Hepatic stellate cell (primary cell): Measurements from ENCODE around the gene LTBP2.

ENCODE experiments used
- DNase-seq: peaks from one replicate; pipeline ENCODE4 v3.0.0; 2011; ENCODE audit warnings: low spot score

The LTBP2 gene

DNA sequence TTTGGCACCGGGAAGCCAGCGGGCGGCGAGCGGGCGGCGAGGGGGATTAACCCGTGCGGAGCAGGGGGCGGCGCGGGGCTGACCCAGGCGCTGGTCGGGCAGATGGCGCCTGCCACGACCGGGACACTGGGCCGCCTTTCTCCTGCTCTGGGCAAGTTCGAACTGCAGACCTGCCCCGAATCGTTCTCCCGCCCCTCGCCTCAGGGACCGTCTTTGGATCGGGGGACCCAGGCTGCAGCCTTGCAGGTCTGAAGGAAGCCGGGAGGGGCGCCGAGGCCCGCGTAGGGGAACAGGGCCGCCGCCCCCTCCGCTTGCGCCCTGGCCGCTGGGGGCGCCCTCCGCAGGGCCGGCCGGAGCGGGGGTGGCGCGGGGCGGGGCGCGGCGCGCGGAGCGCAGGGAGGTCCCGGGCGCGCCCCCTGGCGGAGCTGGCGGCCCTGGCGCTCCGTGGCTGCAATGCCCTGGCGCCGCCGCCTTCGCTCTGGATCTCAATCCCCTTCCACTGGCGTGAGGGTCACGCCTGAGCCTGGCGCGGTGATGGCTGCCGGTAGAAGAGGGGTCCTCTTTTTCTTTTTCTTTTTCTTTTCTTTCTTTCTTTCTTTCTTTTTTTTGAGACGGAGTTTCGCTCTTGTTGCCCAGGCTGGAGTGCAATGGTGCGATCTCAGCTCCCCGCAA is 449 bp upstream of the LTBP2 start:
- peak; percentile 78 for DNase-seq

DNA sequence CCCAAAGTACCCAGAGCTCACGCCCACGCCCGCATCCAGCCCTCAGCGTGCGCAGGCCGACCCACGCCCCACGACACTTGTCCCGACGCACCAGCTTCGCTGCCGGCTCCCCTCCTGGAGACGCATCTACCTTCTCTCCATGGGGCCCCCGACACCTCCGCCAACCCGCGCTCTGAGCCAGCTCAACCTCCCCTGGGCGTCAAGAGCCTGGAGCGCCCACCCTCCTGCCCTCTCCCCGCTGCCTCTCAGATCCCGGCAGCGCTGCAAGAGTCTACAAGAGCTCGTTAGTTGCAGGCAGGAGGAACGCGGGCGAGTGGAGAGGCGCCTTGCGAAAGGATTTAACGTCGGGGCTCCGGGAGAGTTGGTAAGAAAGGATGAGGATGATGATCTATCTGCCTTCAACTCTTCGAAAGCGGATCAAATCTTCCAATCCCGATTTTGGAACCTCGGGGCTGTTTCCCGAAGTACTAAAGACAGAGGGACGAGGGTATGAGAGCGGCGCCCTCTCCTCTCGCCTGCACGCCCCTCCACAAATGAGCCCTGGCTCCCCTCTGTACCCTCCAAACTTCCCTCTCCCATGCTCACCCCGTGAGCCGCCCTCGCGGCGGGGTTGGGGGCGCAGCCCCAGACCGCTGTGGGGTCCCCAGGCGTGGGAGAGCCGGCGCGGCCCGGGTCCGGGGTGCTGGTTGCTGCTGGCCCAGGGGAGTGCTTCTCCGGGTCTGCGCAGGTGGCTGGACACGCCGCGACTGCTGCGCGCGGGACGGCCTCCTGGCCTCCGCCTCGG is 979 bp downstream of the LTBP2 start:
- no peak for DNase-seq

DNA sequence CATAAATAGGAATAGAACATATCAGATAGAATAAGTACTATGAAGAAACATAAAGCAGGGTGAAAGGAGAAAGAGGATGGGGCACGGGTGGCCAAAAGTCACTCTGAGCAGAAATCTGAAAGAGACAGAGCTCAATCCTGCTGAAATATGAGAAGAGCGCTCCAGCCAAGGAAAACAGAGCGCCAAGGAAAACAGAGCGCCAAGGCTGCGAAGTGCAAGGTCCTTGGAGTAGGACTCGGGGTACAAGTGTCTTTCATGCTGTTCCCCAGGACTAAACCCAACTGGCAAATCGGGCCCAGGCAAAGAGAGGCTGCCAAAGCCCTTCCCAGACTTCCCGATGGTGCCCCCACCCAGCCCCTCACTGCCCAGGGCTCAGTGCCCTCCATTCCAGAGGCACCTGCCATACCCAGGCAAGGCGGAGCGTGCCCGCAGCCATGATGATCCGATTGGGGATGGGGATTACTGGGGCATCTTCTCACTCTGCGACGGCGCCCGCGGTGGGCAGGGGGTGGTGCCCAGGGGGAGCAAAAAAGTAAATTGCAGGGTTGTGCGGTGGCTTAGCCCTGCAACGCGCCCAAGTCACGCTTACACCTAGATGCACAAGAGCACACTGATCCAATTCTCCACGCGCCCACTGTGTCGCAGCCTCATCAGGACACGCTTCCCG is 1.7 kb downstream of the LTBP2 start:
- no peak for DNase-seq

DNA sequence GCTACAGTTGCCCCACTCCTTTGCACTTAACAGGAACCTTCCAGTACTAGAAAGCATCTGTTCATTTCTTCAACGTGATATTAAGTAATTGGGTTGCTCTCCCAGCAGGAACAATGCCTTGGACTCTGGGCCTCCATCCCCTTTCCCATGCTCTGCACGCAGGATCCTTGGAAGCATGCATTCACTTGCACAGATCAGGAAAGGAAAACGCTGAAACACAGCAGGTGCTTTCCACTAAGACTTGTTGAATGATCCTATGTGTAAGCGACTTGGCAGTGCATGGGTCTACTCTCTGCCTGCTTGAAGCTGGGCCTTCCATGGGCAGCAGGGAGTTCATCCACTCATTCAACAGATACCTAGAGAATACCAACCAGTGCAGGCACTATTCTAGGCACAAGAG is 2.3 kb downstream of the LTBP2 start:
- no peak for DNase-seq

DNA sequence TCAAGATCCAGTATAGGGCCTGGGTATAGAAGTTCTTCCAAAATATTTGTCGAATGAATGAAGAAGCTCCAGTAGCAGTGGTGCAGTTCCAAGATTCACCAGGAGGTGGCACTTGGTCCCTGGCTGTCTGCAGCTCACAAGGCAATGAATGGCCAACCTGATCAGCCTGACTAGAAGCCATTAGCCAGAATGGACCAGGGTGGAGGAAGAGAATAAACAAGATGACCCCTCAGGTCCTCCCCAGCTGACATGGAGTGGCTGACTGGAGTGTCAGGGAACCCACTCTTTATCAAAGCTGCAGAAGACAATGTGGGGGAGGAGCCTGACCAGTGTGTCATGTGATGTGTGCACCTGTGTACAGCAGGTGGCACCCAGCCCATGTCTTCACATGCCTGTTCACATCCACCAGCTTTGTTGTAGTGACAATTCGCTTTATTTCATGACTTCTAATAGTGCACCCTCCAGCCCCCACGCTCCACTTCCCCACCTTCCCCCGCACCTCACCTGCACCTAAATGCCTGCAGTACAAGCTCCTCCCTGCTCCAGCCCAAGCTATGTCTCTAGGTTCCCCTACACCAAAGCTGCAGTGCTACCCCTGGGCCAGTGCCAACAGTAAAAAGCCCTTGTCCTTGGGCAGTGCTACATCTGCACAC is 3.0 kb downstream of the LTBP2 start:
- DNase-seq: peak; percentile 77

DNA sequence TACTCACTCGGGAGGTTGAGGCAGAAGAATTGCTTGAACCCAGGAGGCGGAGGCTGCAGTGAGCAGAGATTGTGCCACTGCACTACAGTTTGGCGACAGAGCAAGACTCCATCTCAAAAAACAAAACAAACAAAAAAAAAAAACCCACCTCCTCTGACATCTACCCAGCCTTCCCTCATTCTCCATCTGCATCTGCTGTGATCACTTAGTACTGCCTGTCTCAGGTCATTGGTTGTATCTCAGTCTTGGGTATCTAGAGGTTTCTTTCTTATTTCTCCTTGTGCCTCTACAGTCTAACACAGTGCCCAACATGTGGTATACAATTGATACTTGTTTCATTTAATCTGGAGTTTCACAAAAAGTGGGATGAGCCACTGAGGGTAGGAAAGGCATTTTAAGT is 5.3 kb downstream of the LTBP2 start:
- no peak for DNase-seq

DNA sequence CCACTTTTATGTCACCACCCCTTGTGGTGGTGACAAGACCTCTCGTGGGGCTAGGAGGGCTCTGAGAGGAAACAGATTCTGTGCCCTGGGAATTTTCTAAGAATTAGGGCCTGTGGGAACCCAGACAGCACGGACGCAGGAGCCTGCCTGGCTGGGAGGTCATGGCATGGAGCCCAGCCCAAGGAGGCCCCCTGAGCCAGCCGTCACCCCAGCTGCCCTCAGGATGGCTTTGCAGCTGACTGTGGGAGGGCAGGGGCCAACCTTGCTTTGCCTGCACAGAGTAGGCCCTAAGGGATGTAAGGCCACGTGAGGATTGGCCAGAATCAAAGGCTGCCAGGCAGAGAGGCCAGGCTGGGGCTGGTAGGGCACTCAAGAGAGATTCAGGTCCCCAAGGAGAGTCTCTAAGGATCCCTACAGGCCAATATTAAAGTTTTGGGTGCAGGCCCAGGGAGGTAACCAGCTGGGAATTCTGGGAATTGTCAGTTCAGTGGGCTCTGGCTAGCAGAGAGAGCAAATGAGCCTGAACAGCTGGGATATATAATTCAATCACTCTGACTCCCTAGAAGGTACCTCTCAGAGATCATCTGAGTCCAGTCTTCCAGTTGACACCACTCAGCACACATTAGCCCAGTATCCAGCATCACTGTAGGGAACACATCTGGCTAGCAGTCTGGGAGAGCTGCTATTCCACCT is 6.4 kb downstream of the LTBP2 start:
- no peak for DNase-seq

DNA sequence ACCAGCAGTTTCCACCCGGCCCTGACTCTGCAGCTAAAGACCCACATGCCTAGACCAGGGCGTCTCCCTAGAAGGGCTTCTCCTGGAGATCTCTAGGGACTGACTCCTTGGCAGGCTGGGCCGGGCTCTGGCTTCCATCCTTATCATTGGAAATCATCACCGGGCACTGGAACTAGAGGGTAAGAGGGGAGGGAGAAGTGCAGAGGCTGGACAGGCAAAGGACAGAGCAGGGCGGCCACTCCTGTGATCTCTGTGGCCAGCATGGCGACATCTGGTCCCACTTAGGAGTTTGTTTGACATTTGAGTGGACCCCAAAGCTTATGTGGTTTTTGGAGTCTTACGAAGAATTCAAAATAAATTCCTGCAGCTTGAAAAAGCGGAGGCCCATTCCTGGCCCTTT is 7.1 kb downstream of the LTBP2 start:
- peak; percentile 69 for DNase-seq

DNA sequence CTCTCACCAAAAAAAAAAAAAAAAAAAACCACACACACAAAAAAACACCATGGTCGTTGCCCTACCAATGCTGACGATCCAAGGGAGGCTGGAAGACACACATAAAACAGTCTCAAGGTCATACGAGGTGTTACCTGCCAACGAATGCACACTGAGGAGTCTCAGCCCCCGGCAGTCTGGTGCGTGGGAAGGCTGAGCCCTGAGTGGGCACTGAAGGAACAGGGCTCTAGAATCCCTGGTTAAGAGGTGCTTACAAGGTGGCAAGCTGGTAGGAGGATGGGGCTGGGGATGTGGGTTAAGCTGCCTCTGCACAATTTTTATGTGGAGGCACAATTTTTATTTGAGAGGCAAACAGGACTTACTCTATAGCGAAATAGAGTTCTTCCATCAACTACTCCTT is 7.9 kb downstream of the LTBP2 start:
- DNase-seq: no peak

DNA sequence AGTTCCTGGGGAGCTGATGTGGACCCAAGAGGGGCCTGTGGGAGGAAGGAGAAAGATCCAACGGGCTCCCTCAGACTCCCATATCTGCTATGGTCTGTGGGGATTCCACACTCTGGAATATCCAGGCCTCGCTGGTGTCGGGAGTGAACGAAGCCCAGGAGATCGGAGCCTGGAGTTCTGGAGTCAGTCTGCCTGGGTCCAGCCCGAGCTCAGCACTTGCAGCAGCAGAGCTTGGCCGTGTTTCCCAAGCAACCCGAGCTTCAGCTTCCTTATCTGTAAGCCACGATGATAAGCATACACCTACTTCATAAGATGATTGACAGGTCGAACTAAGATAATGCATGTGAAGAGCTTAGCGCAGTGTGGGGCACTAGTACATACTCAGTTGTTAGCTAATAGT is 10.1 kb downstream of the LTBP2 start:
- no peak for DNase-seq

DNA sequence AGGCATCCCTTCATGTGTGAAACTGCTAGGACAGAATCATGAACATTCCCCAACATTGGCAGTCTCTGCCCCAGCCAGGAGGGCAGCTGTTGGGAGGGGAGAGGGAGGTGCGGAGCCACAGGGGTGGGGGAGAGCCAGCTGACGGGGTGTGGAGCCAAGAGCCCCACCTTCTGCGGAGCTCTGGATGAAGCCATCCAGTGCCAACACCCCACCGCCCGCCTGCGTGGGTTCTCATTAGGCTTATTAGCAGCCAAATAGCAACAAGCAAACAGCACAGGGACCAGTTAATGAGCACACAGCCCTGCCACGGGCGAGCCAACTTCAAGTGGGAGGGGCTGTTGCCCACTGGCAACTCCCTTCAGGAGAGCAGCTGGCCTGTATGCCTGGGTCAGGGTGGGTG is 12.1 kb downstream of the LTBP2 start:
- no peak for DNase-seq

DNA sequence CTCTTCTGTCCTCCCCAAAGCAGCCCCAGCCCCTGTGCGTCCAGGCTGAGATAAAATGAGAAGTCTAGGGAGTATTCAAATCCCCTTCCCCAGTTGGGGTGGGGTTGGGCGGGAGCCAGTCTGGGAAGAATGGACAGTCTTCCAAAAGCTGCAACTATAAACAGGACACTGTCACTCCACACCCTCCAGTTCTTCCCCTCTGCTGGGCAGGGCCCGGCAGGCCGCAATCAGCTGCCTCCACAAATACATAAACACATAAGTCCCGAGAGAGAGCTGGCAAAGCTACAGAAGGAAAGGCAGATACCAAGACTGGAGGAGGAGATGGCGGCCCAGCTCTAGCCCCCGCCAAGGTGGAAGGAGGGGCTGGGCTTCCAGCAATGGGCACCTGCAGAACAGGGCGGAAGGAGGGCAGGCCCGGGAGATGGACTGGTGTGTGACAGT is 12.7 kb downstream of the LTBP2 start:
- DNase-seq: peak; percentile 70

DNA sequence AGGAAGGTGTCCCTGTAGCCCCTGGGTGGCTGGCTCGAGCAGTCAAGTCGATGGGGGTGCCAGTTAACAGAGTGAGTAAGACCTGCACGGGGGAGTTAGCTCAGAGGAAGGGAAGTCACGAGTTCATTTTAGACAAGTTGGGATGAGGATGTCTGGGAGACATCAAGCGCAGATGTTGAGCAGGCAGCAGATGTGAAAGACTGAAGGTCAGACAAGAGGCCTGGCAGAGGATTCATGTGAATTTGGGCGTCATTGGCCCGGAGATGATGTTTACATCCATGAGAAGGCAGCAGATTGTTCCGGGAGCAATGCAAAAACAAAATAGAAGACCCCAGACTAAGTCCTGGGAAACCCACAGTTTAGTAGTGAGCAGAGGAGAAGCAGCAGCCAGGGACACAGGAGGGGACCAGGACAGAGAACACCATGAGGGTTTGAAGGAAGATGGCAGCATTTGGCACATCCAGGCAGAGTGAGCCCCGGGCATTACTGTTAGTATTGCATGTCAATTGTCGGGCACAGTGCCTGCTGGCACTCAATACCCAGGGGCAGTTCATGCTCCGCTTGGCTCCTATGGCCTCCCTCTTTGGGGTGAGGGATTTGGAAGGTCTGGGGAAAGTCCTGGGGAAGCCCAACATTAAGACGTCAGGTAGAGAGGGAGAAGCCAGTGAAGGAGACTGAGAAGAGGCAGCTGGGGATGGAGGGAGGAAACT is 15.1 kb downstream of the LTBP2 start:
- peak; percentile 66 for DNase-seq

DNA sequence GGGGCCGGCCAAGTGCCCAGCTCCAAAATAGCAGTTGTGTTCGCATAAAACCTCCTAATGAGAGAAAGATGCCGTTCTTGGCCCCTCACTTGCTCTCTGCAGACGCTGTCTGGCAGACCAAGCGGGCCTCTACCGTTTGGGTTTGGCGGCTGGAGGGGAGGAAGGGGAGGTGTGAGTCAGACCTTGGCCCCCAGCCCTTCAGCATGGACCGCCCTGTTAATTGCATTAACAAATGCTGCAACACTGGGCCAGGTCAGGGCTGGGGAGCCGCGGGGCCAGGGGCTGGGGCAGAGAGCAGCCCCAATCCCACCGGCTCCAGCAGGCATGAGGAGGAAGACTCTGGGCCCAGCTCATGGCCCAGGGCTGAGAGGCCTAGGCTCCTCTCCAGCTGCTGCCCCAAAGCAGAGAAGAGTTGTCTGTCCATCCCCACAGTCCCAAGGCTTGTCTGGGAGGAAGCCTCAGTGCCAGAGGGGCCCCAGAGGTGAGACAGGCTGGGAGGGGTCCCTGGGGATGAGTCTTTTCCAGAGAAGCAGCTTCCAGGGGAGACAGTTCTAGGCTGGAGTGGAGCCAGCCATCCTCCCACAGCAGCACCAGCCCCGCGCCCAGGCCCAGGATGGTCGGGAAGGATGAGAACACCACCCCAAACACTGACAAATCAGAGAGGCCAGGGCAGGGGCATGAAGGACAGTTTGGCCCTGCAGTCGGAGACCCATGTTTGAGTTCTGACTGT is 16.9 kb downstream of the LTBP2 start:
- no peak for DNase-seq

DNA sequence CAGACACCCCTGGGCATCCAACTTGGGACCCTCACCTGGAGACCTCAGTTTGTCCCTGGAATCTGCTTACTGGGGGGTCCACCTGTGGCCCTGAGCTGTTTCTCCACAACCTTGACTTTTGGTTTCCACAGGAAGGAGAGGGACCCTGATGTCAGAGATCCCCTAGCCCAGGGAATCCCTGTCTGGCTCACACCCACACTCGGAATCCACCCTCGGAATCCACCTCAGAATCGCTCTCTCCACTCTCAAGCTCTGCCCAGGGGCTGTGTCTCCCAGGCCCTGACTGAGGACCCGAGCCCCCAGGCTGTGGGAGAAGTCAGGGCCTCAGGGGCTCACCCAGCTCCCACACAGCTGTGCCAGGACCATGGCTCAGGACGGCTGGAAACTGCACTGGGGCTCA is 17.4 kb downstream of the LTBP2 start:
- no peak for DNase-seq

DNA sequence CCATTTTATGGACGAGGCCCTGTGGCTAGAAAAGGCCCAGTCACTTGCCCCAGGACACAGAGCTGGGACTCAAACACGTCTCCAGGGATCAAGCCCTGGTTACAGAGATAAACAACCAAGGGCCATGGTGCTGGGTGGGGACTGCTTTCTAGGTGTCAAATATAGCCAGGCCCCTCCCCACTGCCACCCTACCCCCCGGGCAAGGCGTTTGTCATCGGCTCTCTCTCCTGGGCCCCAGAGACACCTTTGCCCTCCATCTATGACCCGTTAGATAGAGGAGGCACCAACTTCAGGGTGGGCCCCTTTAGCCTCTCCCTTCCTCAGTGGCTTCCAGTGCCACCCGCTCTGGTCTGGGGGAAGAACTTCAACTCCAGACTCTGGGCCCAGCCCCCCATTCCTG is 18.0 kb downstream of the LTBP2 start:
- no peak for DNase-seq

DNA sequence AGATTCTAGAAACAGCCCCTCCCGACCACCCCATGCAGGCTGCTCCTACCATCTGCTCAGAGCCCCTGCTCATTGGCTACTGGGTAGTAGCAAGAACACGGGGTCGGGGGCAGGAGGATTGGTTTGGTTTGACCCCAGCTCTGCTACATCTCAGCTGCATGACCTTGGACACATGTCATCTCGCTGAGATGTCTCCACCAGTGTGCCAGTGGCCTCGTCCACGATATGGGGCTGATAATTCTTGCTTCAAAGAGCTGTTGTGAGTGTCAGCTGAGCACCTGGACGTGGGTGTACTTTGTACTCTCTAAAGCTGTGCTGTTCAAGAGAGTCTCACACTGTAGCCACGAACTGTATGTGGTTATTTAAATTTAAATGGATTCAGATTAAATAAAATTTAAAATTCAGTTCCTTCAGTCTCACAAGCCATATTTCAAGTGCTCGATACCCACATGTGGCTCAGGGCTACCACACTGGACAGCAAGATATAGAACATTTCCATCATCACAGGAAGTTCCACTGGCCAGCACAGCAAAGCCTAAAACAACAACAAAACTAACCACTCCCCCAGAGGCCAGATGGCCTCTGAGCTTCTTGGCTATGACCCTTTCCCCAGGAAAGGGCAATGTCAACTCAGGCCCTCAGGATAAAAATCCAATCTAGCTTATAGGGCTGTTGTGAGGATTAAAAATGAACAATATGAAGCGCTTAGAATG is 18.6 kb downstream of the LTBP2 start:
- peak; percentile 50 for DNase-seq

DNA sequence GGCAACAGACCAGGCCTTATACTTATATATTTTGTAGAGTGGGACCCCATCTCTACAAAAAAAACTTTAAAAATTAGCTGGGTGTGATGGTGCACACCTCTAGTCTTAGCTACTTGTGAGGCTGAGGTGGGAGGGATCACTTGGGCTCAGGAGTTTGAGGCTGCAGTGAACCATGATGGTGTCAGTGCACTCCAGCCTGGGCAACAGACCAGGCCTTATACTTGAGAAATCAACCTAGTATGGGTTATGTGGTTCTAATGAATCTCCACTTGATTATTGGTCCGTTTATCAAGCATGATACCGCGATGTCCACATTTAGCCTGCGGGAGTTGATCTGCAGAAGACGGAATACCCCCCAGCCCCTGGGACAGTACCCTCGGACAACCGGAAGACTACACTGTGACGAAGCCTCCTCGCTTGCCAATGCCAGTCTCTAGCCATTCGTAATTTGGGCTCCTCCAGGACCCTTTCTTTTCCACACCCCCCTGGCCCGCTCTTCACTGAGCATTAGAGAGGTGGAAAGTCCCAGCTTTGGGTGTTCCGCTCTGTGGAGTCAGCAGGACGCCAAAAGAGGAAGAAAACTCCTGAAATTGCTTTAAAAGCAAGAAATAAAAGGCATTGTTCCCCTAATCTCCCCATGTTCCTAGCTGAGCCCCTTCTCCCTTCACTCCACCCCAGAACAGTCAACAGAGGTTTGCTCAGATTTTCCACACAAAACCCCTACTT is 19.4 kb downstream of the LTBP2 start:
- no peak for DNase-seq

DNA sequence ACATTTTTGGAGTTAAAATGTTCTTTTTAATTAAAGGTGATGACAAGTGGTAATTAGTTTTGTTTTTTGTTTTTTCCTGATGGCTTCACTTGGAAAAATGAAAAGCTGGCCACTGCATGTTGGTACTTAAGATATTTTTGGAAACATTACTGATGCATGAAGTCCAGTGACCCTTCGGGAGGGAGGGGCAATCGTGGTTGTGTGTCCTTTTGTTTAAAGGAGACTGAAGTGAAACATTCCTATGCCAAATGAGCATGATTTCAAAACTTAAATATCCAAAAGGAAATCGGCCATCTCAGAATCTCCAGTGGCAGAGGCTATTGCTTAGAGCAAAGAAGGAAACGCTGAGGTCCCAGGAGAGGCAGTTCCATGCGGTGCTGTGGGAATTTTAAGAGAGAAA is 20.1 kb downstream of the LTBP2 start:
- DNase-seq: peak; percentile 50
